Measurements from ENCODE around the gene ALPG.

Gene ALPG

DNA sequence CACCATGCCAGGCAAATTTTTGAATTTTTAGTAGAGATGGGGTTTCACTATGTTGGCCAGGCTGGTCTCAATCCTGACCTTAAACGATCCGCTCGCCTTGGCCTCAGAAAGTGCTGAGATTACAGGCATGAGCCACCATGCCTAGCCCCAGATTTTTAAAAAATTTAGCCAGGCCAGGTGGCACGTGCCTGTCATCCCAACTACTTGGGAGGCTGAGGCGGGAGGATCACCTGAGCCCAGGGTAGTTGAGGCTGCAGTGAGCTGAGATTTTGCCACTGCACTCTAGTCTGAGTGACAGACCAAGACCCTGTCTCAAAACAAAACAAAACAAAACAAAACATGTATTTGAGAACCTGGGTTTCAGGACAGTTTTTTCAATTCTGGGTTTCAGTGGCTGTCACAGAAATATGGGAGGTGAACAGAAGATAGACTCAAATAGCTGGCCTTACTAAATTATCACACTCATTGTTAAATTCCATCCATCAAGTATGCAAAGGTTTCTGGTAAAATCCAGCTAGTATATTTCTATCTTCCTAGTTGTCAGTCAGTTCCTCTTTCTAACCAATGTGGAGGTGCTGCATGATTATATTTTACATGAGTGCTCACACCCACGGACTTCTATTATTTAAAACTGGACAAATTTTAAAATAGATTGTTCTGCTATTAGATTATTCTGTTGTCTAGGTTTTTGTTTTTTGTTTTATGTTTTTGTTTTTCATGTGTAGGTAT lies 5.4 kb downstream of the ALPG start:
- TF ChIP-seq, protein P1, sequence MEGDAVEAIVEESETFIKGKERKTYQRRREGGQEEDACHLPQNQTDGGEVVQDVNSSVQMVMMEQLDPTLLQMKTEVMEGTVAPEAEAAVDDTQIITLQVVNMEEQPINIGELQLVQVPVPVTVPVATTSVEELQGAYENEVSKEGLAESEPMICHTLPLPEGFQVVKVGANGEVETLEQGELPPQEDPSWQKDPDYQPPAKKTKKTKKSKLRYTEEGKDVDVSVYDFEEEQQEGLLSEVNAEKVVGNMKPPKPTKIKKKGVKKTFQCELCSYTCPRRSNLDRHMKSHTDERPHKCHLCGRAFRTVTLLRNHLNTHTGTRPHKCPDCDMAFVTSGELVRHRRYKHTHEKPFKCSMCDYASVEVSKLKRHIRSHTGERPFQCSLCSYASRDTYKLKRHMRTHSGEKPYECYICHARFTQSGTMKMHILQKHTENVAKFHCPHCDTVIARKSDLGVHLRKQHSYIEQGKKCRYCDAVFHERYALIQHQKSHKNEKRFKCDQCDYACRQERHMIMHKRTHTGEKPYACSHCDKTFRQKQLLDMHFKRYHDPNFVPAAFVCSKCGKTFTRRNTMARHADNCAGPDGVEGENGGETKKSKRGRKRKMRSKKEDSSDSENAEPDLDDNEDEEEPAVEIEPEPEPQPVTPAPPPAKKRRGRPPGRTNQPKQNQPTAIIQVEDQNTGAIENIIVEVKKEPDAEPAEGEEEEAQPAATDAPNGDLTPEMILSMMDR (IDR thresholded peaks at IDR 0.05) = no peak
- DNase-seq (ENCODE audit: low spot score) = no peak

DNA sequence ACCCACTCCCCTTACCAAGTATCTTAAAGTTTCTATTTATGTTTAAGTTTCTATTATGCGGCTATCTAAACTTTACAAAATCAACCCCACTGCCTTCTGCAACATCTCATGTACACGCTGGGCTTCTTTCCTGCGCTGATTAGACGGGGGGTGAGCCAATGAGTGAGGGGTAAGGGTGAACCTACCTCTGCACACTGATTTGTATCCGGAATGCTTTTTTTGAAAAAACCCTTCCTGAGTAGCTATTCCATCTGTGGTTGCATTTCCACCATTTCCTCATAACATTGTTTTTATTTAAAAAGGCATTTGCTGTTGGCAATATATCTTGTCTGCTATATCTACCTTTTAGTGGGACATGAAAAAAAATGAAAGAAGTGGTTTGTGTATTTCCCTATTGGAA lies 6.3 kb downstream of the ALPG start:
- no peak for DNase-seq (ENCODE audit: low spot score)
- TF ChIP-seq, protein P1 (IDR thresholded peaks at IDR 0.05) = no peak
- H3K4me3 ChIP-seq = no peak overlapping the region
- no peak overlapping the region for H3K27ac ChIP-seq

More for the DNA sequence above, 5.4 kb downstream of the ALPG start:
- Histone ChIP-seq H3K4me3 (no peak overlapping the region), H3K27ac (no peak overlapping the region)

DNA sequence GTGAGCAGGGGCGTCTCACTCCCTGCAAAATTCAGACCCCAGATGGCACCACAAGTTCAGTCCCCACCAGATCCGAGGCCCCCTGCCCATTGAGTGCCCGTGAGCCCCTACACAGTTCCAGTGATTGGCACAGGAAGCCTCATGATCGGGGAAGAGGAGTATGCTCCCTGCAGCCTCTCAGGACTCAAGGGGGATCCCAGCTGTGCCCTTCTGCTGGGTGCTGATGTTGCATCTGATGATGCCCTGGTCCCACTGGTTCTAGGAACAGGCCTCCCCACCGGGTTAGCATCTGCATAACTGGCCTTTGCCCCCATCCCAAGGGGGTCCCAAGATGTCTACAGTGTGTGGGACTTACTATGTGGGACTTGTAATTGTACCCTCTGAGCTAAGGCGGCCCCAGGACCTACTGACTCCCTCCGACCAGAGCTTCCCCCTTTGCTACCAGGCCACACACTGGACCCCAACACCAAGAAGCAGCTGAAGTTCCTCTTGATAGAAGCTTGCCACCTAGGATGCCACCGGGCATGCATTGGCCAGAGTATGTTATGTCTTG lies 8.6 kb downstream of the ALPG start:
- Histone ChIP-seq H3K27ac (no peak overlapping the region), H3K4me3 (no peak overlapping the region)
- TF ChIP-seq, protein P1 (IDR thresholded peaks at IDR 0.05) = no peak
- no peak for DNase-seq (ENCODE audit: low spot score)

DNA sequence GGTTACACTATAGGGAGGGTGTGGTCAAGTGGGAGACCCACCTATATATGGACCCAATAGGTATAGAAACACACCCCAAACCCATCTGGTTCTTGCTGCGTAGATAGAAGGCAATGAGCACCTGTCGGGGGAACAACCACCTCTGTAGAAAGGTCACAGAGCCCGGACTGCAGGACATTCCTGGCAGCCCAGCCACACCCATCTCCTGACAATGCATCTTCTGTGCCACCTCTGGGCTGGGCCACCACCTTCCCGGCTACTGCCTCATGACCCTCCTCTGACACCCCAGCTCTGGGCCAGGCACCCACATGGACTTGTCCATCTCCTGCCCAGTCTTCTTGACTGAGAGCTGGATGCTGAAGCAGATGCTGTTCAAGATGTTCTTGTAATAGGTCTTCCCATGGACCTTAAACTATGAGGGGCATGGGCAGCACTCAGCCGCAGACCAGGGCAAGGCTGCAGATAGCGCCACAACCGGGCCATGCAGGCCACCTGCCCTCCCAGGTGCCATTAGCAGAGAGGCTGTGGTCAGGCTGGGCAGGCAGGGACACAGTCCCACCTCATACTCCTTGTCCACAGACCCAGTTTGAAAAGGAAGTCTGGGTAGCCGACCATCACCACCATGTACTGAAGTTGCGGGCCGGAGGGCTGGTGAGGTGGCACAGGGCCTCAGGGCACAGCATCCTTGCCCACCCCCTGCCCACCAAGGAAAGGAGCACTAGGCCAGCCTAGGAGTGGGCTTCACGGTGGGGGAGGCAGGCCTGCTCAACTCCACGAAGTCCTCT lies 9.3 kb downstream of the ALPG start:
- TF ChIP-seq, protein P1 (IDR thresholded peaks at IDR 0.05) = no peak
- Histone ChIP-seq H3K4me3 (no peak overlapping the region), H3K27ac (no peak overlapping the region)
- no peak for DNase-seq (ENCODE audit: low spot score)

DNA sequence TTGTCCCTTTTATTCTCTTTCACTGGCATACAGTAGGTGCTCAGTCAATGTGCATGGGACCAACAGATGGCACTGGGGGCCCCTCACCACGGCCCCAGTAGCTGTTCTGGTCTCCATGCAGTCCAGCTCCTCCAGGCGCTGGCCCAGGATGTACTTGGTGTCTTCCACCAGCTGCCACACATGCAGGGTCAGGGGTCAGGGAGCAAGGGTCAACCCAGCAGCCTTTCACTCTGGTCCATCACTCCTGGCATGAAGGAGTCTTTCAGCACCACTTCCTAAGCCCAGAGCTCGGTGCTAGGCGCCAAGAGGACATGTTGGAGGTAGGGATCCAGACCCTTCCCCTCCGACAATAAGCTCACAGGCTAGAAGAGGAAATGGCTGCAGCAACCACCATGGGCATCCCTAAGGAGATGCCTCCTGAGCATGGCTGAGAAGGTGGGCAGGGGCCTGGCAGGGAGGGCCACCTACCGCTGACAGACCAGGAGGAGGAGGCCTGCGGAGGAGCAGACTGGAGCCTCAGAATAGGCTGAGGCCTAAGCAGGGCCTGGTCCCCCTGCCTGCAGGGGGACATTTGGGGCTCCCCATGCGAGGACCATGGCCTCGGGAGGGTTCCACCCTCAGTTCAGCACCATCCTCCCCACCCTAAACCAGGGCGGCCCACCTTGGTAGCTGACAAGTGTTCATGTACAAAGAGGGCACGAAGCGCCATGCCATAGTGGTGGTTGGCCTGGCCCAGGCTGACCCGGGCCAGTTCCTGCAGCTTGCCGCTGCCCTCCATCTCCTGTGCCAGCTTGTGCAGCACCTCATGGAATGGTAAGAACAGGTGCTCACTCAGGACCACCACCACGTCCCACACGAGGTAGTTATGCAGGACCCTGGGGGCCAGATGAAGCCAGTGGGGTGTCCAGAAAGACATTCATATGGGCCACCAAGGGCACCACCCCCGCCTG lies 10.2 kb downstream of the ALPG start:
- TF ChIP-seq, protein P1 (IDR thresholded peaks at IDR 0.05) = no peak
- DNase-seq (ENCODE audit: low spot score) = no peak
- Histone ChIP-seq H3K4me3 (no peak overlapping the region), H3K27ac (no peak overlapping the region)

DNA sequence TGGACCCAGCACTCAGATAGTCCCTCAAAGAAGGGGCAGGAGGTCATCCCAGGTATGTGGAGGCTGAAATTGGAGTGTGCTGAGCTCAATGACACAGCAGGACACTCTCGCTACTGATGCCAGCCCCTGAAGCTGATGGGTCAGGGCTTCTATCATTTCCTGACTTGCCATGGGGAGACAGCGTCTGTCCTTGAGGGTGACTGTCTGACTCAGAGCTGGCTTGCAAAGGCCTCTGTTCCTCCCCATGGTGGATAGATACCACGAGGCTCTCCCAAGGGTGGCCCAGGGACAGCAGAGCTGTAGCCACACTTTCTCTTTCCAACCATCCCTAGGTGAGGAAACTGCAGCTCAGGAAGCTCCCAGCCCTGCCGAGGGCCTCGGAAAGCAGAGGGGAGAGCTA lies 10.8 kb downstream of the ALPG start:
- DNase-seq (ENCODE audit: low spot score) = no peak
- H3K4me3 ChIP-seq = no peak overlapping the region
- TF ChIP-seq, protein P1 (IDR thresholded peaks at IDR 0.05) = no peak

More for the DNA sequence above, 10.8 kb downstream of the ALPG start:
- H3K27ac ChIP-seq = no peak overlapping the region
